ENCODE results near the gene DMRT3.

Gene DMRT3

DNA sequence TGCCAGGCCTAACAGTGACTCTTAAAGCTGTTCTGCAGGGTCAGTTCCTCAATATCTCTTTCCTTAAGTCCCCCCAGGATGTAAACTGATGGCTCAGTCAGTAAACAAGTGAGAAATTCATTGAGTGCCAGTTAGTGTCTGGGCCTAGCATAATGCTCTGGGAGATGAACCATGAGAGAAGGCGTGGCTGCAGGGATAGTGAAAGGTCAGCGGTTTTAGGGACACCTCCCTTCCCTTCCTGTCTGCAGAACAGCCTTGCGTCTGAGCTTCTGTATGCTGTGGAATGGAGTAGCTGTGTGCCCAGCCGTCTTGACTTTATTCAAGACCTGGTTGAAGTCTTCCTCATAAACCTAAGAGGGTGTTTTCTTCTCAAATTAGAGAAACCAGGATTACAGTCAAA lies 46.7 kb upstream of the DMRT3 start:
- no peak overlapping the region for H3K4me3 ChIP-seq (ENCODE audit: low read depth, low read length)
- ChIA-PET POLR2A (no interaction called here), CTCF (interaction anchor here (0.9 to 3.1 kb wide), 7 partner anchors 12 to 79 kb away, joined by 3 to 23 read pairs (median 4); no protein-coding TSS in a partner anchor)
- no peak overlapping the region for H3K27ac ChIP-seq (ENCODE audit: extremely low read depth, low read depth, low read length)
- TF ChIP-seq ZNF571 (tag by site-specific recombination; IDR thresholded peaks at IDR 0.05) = no peak
- no peaks in the 10 kb centered on the region for H3K36me3 ChIP-seq (ENCODE audit: control insufficient read depth in 2 of 2, insufficient read depth in 1 of 2, low read length in 2 of 2)
- no peaks in the 10 kb centered on the region for H3K4me1 ChIP-seq (ENCODE audit: control insufficient read depth, insufficient read depth, low read length)
- no peaks in the 10 kb centered on the region for H3K9me3 ChIP-seq (ENCODE audit: control insufficient read depth, insufficient read depth, low read depth, low read length)

DNA sequence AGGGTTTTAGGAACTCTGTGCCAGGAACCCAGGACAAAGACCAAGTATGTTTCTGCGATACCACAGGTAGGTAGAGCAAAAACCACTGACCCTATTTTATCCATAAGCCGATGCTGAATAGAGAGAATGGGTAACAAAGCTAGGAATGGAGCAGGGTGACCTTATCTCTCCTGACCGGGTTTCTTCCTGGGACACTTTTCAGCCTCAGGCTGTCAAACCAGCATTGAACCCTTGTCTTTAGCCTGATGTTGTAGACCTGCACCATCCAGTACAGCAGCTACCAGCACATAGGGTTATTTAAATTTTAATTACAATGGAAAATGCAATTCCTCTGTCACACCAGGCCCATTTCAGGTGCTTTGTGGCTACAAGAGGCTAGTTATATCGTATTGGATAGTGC lies 43.1 kb upstream of the DMRT3 start:
- Histone ChIP-seq H3K4me3 (ENCODE audit: low read depth, low read length) (no peak overlapping the region), H3K9me3 (ENCODE audit: control insufficient read depth, insufficient read depth, low read depth, low read length) (no peaks in the 10 kb centered on the region), H3K36me3 (ENCODE audit: control insufficient read depth in 2 of 2, insufficient read depth in 1 of 2, low read length in 2 of 2) (no peaks in the 10 kb centered on the region), H3K27ac (ENCODE audit: extremely low read depth, low read depth, low read length) (no peak overlapping the region), H3K4me1 (ENCODE audit: control insufficient read depth, insufficient read depth, low read length) (no peaks in the 10 kb centered on the region; the same call in 1 of the 2 replicates)
- POLR2A ChIA-PET = interaction anchor here (0.6 kb wide), 1 partner anchor 12 kb away, joined by 3 read pairs; no protein-coding TSS in a partner anchor
- CTCF ChIA-PET = interaction anchor here (2.0 kb wide), 1 partner anchor 30 kb away, joined by 10 read pairs; no protein-coding TSS in a partner anchor
- TF ChIP-seq, protein P1, sequence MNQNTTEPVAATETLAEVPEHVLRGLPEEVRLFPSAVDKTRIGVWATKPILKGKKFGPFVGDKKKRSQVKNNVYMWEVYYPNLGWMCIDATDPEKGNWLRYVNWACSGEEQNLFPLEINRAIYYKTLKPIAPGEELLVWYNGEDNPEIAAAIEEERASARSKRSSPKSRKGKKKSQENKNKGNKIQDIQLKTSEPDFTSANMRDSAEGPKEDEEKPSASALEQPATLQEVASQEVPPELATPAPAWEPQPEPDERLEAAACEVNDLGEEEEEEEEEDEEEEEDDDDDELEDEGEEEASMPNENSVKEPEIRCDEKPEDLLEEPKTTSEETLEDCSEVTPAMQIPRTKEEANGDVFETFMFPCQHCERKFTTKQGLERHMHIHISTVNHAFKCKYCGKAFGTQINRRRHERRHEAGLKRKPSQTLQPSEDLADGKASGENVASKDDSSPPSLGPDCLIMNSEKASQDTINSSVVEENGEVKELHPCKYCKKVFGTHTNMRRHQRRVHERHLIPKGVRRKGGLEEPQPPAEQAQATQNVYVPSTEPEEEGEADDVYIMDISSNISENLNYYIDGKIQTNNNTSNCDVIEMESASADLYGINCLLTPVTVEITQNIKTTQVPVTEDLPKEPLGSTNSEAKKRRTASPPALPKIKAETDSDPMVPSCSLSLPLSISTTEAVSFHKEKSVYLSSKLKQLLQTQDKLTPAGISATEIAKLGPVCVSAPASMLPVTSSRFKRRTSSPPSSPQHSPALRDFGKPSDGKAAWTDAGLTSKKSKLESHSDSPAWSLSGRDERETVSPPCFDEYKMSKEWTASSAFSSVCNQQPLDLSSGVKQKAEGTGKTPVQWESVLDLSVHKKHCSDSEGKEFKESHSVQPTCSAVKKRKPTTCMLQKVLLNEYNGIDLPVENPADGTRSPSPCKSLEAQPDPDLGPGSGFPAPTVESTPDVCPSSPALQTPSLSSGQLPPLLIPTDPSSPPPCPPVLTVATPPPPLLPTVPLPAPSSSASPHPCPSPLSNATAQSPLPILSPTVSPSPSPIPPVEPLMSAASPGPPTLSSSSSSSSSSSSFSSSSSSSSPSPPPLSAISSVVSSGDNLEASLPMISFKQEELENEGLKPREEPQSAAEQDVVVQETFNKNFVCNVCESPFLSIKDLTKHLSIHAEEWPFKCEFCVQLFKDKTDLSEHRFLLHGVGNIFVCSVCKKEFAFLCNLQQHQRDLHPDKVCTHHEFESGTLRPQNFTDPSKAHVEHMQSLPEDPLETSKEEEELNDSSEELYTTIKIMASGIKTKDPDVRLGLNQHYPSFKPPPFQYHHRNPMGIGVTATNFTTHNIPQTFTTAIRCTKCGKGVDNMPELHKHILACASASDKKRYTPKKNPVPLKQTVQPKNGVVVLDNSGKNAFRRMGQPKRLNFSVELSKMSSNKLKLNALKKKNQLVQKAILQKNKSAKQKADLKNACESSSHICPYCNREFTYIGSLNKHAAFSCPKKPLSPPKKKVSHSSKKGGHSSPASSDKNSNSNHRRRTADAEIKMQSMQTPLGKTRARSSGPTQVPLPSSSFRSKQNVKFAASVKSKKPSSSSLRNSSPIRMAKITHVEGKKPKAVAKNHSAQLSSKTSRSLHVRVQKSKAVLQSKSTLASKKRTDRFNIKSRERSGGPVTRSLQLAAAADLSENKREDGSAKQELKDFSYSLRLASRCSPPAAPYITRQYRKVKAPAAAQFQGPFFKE (tag by site-specific recombination; IDR thresholded peaks at IDR 0.05; ENCODE audit: borderline replicate concordance) = no peak
- TF ChIP-seq, protein P2, sequence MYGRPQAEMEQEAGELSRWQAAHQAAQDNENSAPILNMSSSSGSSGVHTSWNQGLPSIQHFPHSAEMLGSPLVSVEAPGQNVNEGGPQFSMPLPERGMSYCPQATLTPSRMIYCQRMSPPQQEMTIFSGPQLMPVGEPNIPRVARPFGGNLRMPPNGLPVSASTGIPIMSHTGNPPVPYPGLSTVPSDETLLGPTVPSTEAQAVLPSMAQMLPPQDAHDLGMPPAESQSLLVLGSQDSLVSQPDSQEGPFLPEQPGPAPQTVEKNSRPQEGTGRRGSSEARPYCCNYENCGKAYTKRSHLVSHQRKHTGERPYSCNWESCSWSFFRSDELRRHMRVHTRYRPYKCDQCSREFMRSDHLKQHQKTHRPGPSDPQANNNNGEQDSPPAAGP (tag by site-specific recombination; IDR thresholded peaks at IDR 0.05) = no peak
- TF ChIP-seq ZNF530 (tag by site-specific recombination; IDR thresholded peaks at IDR 0.05; ENCODE audit: low read depth) (no peak), SCRT1 (tag by site-specific recombination; IDR thresholded peaks at IDR 0.05; ENCODE audit: borderline replicate concordance) (no peak)

DNA sequence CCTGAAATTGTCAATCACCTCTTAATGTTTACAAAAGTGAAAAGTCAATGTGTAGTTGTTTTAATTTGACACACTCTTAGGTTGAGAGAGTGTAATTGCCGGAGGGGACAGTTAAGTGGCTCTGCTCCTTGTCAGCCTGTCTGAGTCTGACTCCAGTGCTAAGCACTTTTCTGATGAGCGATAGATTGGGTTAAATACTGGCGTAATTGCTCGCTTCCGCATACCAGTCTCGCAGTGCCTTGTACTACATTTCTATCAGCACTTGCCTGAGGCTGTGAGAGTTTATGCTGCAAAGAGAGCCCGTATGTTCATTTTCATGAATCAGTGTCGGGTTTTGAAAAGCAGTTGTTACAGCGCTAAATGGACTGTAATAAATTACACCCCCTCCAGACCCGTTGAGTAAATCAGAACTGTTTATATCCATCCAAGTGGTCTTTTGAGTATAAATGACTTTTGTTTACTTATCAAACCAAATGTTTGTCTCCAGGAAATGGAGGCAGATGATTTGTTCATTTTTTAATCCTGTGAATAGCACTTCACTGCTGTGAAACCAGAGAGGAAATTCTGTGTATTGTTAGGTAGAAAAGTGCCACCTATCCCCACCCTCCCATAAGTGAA lies 41.0 kb upstream of the DMRT3 start:
- Histone ChIP-seq H3K9me3 (ENCODE audit: control insufficient read depth, insufficient read depth, low read depth, low read length) (no peaks in the 10 kb centered on the region), H3K4me1 (ENCODE audit: control insufficient read depth, insufficient read depth, low read length) (no peaks in the 10 kb centered on the region; the same call in 1 of the 2 replicates), H3K4me3 (ENCODE audit: low read depth, low read length) (peak overlapping the region; percentile 12), H3K36me3 (ENCODE audit: control insufficient read depth in 2 of 2, insufficient read depth in 1 of 2, low read length in 2 of 2) (no peaks in the 10 kb centered on the region), H3K27ac (ENCODE audit: extremely low read depth, low read depth, low read length) (no peak overlapping the region)
- ChIA-PET CTCF (interaction anchor here (0.8 to 2.1 kb wide), 7 partner anchors 8 to 68 kb away, joined by 3 to 10 read pairs (median 5); partner anchors contain the start of gene DMRT3), POLR2A (interaction anchor here (0.5 to 0.8 kb wide), 2 partner anchors 30 to 67 kb away, joined by 3 to 5 read pairs; no protein-coding TSS in a partner anchor)
- TF ChIP-seq ZNF19 (tag by site-specific recombination; IDR thresholded peaks at IDR 0.05; ENCODE audit: low read depth) (no peak), ZNF146 (tag by site-specific recombination; IDR thresholded peaks at IDR 0.05) (no peak), WT1 (tag by site-specific recombination; IDR thresholded peaks at IDR 0.05) (peak; percentile 86), ZNF114 (tag by site-specific recombination; IDR thresholded peaks at IDR 0.05) (no peak), ZNF621 (tag by site-specific recombination; IDR thresholded peaks at IDR 0.05) (no peak), YY2 (tag by site-specific recombination; IDR thresholded peaks at IDR 0.05) (no peak), KLF10 (tag by site-specific recombination; IDR thresholded peaks at IDR 0.05) (peak; percentile 45; the same call in 1 of the 2 replicates), ZNF830 (tag by site-specific recombination; IDR thresholded peaks at IDR 0.05; ENCODE audit: low read depth) (no peak), ZNF701 (tag by site-specific recombination; IDR thresholded peaks at IDR 0.05) (no peak), ZNF664 (tag by site-specific recombination; IDR thresholded peaks at IDR 0.05) (no peak), ZNF747 (tag by site-specific recombination; IDR thresholded peaks at IDR 0.05) (no peak), ZNF221 (tag by site-specific recombination; IDR thresholded peaks at IDR 0.05; ENCODE audit: borderline replicate concordance) (no peak), ZNF121 (tag by site-specific recombination; IDR thresholded peaks at IDR 0.05) (no peak), EGR2 (tag by site-specific recombination; IDR thresholded peaks at IDR 0.05; ENCODE audit: low read depth) (no peak), BCL11A (tag by site-specific recombination; IDR thresholded peaks at IDR 0.05; ENCODE audit: low read depth) (no peak)
- TF ChIP-seq, protein P3, sequence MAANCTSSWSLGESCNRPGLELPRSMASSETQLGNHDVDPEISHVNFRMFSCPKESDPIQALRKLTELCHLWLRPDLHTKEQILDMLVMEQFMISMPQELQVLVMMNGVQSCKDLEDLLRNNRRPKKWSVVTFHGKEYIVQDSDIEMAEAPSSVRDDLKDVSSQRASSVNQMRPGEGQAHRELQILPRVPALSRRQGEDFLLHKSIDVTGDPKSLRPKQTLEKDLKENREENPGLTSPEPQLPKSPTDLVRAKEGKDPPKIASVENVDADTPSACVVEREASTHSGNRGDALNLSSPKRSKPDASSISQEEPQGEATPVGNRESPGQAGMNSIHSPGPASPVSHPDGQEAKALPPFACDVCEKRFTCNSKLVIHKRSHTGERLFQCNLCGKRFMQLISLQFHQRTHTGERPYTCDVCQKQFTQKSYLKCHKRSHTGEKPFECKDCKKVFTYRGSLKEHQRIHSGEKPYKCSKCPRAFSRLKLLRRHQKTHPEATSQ (tag by site-specific recombination; IDR thresholded peaks at IDR 0.05) = no peak
- TF ChIP-seq, protein P4, sequence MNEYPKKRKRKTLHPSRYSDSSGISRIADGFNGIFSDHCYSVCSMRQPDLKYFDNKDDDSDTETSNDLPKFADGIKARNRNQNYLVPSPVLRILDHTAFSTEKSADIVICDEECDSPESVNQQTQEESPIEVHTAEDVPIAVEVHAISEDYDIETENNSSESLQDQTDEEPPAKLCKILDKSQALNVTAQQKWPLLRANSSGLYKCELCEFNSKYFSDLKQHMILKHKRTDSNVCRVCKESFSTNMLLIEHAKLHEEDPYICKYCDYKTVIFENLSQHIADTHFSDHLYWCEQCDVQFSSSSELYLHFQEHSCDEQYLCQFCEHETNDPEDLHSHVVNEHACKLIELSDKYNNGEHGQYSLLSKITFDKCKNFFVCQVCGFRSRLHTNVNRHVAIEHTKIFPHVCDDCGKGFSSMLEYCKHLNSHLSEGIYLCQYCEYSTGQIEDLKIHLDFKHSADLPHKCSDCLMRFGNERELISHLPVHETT (tag by site-specific recombination; IDR thresholded peaks at IDR 0.05) = no peak
